Measurements from ENCODE around the gene HOXD13.

The HOXD13 gene

DNA sequence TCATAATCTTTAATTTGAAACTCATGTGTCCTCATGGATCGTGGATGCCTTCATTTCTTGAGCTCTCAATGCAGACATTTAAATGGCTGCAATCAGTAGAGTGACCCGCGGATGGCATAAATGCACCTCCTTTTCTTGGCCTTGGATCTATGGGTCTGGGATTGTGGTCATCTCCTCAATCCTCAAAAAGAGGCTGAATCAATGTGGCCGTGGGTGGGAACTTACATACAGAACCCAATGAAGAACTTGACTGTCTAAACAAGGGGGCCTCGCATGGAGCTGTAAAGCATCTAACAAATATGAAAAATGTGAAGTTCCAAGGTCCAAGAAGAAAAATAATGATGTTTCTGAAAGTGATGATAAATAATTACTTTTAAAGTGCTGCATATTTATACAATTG lies 2.9 kb downstream of the HOXD13 start:
- no peak for DNase-seq

- DNase-seq = no peak
Measured at GRCh38 chr2:176096243-176096985, 3.9 kb downstream of the HOXD13 start.

GRCh38 chr2:176096986-176097819 lies 4.7 kb downstream of the HOXD13 start:
- peak; percentile 74 for DNase-seq

GRCh38 chr2:176097820-176098365 lies 5.4 kb downstream of the HOXD13 start:
- DNase-seq = no peak

- no peak for DNase-seq
Measured at GRCh38 chr2:176098366-176099158, 6.0 kb downstream of the HOXD13 start.

DNA sequence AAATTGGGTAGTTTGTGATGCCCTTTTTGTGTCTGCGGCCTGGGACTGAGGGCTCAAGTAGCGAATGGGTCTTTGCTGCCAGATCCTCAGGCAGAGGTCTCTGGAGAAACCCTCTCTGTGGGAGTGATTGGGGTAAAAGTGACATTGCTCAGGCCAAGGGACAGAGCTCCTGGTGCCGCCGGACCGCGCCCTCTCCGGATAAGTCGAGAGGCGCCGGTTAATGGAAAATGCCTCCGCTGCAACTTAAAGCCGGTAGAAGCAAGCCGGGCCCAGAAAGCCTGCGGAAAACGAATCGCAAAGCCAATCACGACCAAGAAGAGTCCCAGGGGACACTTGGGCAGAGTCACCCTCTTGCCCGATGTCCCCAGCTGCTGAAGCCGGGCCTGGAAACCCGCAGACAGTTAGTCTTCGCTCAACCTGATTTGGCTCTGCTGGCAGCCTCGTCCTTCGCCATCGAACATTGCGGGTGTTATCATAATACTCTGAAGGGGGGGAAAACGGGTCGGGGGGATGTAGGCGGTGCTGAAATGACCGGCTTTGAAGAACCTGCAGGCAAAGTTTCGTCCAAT lies 6.7 kb downstream of the HOXD13 start:
- no peak for DNase-seq

DNA sequence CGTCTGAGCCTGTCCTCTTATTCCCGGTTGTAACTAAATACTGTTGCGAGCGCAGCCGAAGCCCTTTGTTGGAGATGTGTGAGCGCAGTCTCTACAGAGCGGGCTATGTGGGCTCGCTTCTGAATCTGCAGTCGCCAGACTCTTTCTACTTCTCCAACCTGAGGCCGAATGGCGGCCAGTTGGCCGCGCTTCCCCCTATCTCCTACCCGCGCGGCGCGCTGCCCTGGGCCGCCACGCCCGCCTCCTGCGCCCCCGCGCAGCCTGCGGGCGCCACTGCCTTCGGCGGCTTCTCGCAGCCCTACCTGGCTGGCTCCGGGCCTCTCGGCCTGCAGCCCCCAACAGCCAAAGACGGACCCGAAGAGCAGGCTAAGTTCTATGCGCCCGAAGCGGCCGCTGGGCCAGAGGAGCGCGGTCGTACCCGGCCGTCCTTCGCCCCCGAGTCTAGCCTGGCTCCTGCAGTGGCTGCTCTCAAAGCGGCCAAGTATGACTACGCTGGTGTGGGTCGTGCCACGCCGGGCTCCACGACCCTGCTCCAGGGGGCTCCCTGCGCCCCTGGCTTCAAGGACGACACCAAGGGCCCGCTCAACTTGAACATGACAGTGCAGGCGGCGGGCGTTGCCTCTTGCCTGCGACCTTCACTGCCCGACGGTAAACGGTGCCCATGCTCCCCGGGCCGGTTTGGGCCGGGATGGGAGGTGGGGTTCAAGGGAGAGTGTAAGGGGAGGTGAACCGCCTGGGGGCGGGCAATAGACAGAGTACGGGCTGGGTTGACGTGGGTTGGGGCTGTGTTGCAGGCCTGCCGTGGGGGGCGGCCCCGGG lies 7.4 kb downstream of the HOXD13 start, which contains the start of gene HOXD12:
TSS of gene HOXD12 (plus strand) at position 68 of the 819 bp plus-strand sequence. CDS start at position 75, 7 bp downstream.
- no peak for DNase-seq

- DNase-seq = no peak
Measured at GRCh38 chr2:176100547-176101140, 8.1 kb downstream of the HOXD13 start.

GRCh38 chr2:176101216-176101830 lies 8.8 kb downstream of the HOXD13 start:
- DNase-seq = no peak

DNA sequence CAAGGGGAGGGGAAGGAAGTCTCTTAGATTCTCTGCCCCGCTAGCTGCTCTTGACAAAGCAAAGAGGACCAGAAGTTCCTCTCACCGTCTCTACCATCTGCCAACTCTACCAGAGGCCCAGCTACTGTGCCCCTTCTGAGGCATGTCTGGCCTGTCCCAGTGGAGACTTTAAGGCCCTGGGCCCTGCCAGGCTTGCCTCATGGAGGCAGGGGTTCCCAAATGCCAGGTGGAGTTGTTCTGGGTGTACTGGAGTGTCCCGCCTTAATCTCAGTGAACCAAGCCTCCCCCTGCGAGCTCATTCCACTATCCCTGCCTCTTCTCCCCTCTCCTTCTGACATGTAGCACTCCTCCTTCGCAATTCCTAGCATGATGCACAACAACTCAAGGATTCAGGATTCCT lies 9.3 kb downstream of the HOXD13 start:
- no peak for DNase-seq

DNA sequence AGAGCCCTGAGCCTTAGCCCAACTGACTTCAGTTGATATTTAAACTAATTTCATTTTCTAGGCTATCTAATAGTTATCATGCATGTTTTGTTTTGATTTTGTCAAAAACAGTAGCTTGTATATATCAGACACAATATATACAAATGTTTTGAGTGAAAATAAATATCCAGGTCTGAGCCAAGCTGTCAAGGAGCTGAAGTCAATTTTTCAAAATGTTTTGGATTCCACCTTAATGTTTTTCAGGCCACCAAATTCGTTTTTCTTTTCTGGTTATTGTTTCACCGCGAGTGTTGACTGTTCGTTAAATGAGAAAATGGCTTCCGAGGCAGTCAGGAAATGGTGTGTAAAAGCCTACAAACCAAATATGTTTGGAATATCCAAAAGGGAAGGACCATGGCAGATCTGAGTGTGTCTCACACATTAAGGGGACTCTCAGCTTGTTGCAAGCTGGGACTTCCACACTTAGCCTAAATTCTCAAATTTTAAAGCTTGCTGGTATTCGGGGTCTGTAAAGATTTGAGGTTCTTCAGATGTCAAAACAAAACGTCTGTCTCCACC lies 9.9 kb downstream of the HOXD13 start:
- no peak for DNase-seq

- DNase-seq = no peak
Measured at GRCh38 chr2:176103194-176103593, 10.7 kb downstream of the HOXD13 start.

DNA sequence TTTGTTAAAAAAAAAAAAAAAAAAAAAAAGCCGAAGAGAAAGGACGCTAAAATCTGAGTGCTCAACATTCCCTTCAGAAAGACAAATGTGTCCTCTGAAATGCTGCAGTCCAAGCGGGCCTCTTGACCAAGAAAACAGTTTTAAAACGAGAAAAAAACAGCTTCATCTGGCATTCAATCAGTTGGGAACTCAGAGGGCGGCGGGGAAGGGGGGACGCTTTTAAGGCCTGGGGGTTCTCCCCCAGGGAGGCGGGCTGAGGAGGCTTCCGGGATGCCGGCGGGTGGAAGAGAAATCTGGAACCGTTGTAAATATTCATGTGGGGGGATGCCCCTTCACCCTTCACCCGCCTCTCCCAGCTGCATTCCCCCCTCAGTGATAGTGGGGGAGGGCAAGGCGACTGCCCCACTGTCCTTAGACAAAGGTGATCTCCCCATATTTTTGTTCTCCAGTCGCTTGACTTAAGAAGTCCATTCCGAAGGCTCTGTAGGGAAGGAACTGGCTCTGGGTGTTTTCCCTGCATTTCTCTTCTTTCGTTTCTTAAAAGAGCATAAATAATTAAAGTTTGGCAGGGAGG lies 11.3 kb downstream of the HOXD13 start:
- DNase-seq = no peak

DNA sequence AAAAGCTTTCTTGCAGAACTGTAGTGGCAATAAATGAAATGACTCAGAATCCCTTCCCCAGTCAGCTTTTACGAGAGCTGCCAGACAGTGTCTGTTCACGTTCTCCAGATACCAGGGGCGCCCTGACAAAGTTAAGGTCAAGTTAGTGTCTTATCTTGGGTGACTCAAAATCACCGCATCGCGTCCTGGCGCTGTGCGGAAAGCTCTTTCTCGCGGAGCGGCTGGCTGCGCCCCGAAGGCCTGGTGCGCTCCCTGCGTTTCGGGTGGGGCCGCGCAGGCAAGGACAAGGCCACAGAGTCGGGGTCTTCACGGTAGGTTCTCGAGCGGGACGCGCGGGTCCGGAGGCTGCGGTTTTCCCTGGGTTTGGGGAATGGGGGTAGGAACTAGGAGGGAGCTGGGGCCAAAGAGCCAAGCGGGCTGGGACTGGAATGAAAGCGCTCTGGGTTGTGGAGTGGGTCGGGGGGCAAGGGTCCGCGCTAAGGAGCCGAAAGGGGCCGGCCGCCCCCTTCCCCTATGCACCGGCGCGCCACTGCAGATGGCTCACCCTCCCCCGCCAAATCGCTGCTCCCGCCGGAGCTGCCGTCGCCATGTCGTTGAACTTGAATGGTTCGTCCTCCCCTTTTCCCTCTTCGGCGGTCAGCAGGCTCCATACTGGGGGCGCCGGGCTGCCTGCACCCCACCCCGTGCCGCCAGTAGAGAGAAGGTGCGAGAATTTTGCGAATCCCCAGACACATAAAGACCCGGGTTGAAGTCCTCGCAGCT lies 12.0 kb downstream of the HOXD13 start:
- no peak for DNase-seq

GRCh38 chr2:176105078-176105729 lies 12.7 kb downstream of the HOXD13 start:
- DNase-seq = no peak

DNA sequence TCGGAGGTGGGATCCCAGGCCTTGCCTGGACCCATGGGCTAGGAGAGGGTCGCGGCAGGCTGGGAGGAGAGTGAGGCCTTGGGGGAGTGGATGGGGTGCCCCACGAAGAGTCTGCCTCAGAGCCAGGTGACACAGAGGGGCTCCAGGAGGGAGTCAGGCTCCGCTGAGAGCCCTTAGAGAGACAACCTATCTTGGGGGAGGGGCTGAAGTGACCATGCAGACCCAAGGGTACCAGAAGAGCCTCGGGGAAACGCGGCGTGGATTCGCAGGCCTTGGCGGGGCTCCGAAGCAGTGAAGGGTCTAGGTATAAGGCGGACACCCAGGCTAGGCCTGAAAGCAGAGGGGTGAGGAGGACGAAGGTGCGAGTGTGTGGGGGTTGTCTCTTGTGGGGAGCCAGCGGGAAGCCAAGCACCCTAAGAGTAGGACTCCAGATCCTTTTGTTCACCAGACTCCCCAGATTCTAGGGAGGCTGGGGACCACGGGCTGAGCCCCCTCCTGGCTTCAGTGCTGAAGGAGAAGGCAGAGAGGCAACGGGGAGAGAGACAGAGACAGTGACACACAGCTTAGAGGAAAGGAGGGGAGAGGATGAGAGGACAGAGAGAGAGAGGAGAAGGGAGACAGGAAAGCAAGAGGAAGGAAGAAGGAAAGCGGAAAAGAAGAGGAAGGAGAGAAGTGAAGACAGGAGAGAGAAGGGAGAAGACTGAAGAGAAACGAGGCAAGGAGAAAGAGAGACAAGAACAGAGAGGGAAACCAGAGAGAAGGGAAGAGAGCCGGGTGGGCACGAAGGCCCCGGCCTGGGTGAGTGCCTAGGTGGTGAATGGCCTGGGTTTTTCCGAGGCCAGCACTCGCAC lies 13.4 kb downstream of the HOXD13 start:
- no peak for DNase-seq
